ENCODE measurements around the gene GOLGA6L7. TPM values are rescaled to one million over a fixed set of nuclear protein-coding genes. Genes with fewer than 3 reads are reported as not detected.
"Not testable (repeated sequence)": the region's sequence is repeated elsewhere in the genome, so short reads cannot be mapped to it uniquely, and the experiment has no call there.

The GOLGA6L7 gene
- polyA plus RNA-seq, 1 donor = 0.18 TPM

DNA sequence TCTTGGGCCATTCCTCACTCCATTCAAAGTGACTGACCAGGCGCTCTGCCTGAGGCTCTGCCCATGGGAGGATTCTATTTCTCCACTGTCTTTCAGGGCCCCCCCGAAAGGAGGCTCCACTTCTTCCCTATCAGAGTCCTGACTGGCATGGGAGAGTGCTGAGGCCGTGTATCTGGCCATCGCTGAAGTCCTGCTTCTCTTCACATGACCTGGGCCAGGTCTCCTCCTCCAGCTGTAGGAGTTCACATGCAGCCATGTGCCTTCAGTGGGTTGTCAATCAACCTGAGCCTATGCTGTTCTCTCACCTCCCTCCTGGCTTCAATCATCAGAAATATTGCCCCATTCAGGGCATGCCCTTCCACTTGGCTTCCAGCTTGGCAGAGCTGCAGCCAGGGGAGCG is 24.6 kb upstream of the GOLGA6L7 start:
- Histone ChIP-seq H3K9me3 (ENCODE audit: control insufficient read depth, low read depth, low read length) (no peaks in the 10 kb centered on the region), H3K4me3 (ENCODE audit: low read length) (no peak overlapping the region), H3K27me3 (ENCODE audit: control insufficient read depth, insufficient read depth, low read length) (no peaks in the 10 kb centered on the region), H3K27ac (ENCODE audit: low read length) (no peak overlapping the region), H3K36me3 (ENCODE audit: control insufficient read depth, insufficient read depth, low read length) (no peaks in the 10 kb centered on the region), H3K4me1 (ENCODE audit: control insufficient read depth, insufficient read depth, low read length) (no peaks in the 10 kb centered on the region)
- no CpG with 5 or more reads among the region's 5 CpGs for WGBS (ENCODE audit: insufficient coverage, low lambda C conversion rate)
- no peak for DNase-seq

GRCh38 chr15:28871168-28871567 is 22.7 kb upstream of the GOLGA6L7 start:
- Histone ChIP-seq H3K9me3 (ENCODE audit: control insufficient read depth, low read depth, low read length) (no peaks in the 10 kb centered on the region), H3K4me3 (ENCODE audit: low read length) (no peak overlapping the region), H3K27me3 (ENCODE audit: control insufficient read depth, insufficient read depth, low read length) (no peaks in the 10 kb centered on the region), H3K27ac (ENCODE audit: low read length) (no peak overlapping the region), H3K4me1 (ENCODE audit: control insufficient read depth, insufficient read depth, low read length) (no peaks in the 10 kb centered on the region), H3K36me3 (ENCODE audit: control insufficient read depth, insufficient read depth, low read length) (no peaks in the 10 kb centered on the region)
- WGBS (ENCODE audit: insufficient coverage, low lambda C conversion rate) = no CpG with 5 or more reads among the region's 3 CpGs
- no peak for DNase-seq

- no peaks in the 10 kb centered on the region for H3K27me3 ChIP-seq (ENCODE audit: control insufficient read depth, insufficient read depth, low read length)
Observed at GRCh38 chr15:28868744-28869345, 20.4 kb upstream of the GOLGA6L7 start.

DNA sequence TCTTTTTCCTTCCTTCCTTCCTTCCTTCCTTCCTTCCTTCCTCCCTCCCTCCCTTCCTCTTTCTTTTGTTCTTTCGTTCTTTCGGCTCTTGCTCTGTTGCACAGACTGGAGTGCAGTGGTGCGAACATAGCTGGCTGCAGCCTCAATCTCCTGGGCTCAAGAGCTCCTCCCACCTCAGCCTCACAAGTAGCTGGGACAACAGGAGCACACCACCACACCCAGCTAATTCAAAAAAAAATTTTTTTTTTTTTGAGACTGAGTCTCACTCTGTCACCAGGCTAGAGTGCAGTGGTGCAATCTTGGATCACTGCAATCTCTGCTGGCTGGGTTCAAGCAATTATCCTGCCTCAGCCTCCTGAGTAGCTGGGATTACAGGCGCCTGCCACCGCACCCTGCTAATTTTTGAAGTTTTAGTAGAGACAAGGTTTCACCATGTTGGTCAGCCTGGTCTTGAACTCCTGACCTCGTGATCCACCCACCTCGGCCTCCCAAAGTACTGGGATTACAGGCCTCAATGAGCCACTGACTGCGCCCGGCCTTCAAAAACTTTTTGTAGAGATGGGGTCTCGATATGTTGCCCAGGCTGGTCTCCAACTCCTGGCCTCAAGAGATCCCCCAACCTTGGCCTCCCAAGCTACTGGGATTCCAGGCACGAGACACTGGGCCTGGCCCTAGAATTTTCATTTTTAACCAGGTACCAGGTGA is 13.3 kb upstream of the GOLGA6L7 start:
- not testable (repeated sequence) for H3K27ac ChIP-seq (ENCODE audit: low read length); H3K27me3 ChIP-seq (ENCODE audit: control insufficient read depth, insufficient read depth, low read length); H3K9me3 ChIP-seq (ENCODE audit: control insufficient read depth, low read depth, low read length); H3K4me3 ChIP-seq (ENCODE audit: low read length); DNase-seq; H3K4me1 ChIP-seq (ENCODE audit: control insufficient read depth, insufficient read depth, low read length); H3K36me3 ChIP-seq (ENCODE audit: control insufficient read depth, insufficient read depth, low read length)
- 100% methylated on average over 1 of the region's 11 CpGs for WGBS (ENCODE audit: insufficient coverage, low lambda C conversion rate)

More at GRCh38 chr15:28868744-28869345, 20.4 kb upstream of the GOLGA6L7 start:
- Histone ChIP-seq H3K27ac (ENCODE audit: low read length) (no peak overlapping the region), H3K4me1 (ENCODE audit: control insufficient read depth, insufficient read depth, low read length) (no peaks in the 10 kb centered on the region), H3K36me3 (ENCODE audit: control insufficient read depth, insufficient read depth, low read length) (no peaks in the 10 kb centered on the region), H3K9me3 (ENCODE audit: control insufficient read depth, low read depth, low read length) (no peaks in the 10 kb centered on the region), H3K4me3 (ENCODE audit: low read length) (no peak overlapping the region)
- no CpG with 5 or more reads among the region's 9 CpGs for WGBS (ENCODE audit: insufficient coverage, low lambda C conversion rate)
- no peak for DNase-seq

- WGBS (ENCODE audit: insufficient coverage, low lambda C conversion rate) = no CpG with 5 or more reads among the region's 16 CpGs
- Histone ChIP-seq H3K4me3 (ENCODE audit: low read length) (no peak overlapping the region), H3K27me3 (ENCODE audit: control insufficient read depth, insufficient read depth, low read length) (no peaks in the 10 kb centered on the region), H3K9me3 (ENCODE audit: control insufficient read depth, low read depth, low read length) (no peaks in the 10 kb centered on the region), H3K36me3 (ENCODE audit: control insufficient read depth, insufficient read depth, low read length) (no peaks in the 10 kb centered on the region), H3K27ac (ENCODE audit: low read length) (no peak overlapping the region), H3K4me1 (ENCODE audit: control insufficient read depth, insufficient read depth, low read length) (no peaks in the 10 kb centered on the region)
- DNase-seq = no peak
Observed at GRCh38 chr15:28861031-28861534, 12.6 kb upstream of the GOLGA6L7 start.

DNA sequence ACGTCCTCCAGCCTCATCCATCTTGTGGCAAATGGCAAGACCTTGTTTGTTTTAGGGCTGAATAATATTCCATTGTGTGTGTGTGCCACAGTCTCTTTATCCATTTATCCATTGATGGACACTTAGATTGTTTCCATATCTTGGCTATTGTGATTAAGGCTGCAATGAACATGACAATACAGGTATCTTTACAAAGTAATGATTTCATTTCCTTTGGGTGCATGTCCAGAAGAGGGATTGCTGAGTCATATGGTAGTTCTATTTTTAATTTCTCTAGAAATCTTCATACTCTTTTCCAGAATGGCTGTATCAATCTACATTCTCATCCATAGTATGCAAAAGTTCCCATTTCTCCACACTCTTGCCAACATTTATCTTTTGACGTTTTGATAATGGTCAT is 6.1 kb upstream of the GOLGA6L7 start:
- WGBS (ENCODE audit: insufficient coverage, low lambda C conversion rate) = no CpG with 5 or more reads among the region's 2 CpGs
- not testable (repeated sequence) for H3K27me3 ChIP-seq (ENCODE audit: control insufficient read depth, insufficient read depth, low read length); DNase-seq; H3K4me3 ChIP-seq (ENCODE audit: low read length); H3K4me1 ChIP-seq (ENCODE audit: control insufficient read depth, insufficient read depth, low read length); H3K36me3 ChIP-seq (ENCODE audit: control insufficient read depth, insufficient read depth, low read length); H3K27ac ChIP-seq (ENCODE audit: low read length); H3K9me3 ChIP-seq (ENCODE audit: control insufficient read depth, low read depth, low read length)

DNA sequence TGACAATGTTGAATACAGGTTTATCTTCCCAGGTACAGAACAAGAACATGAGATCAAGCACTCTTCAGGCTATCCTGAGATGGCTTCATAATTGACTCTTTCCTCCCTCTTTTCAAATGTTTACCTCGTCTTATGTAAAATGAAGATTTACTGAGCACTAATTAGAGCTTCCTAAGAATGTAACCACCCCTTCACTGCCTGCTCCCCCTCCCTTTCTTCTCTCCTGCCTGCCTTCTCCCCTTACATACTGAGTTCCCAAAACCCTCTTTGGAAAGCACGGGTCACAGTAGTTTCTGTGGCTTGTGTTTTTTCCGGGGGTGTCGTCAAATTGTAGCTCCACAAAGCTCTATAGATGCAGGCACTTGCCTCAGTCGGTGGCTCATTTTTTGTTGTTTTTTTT is 5.2 kb upstream of the GOLGA6L7 start:
- 51% methylated on average over 4 of the region's 5 CpGs for WGBS (ENCODE audit: insufficient coverage, low lambda C conversion rate)
- H3K4me1 ChIP-seq (ENCODE audit: control insufficient read depth, insufficient read depth, low read length) = not testable (repeated sequence)

GRCh38 chr15:28849766-28850165 is 1.3 kb upstream of the GOLGA6L7 start:
- DNase-seq; H3K4me1 ChIP-seq (ENCODE audit: control insufficient read depth, insufficient read depth, low read length); H3K36me3 ChIP-seq (ENCODE audit: control insufficient read depth, insufficient read depth, low read length); H3K27me3 ChIP-seq (ENCODE audit: control insufficient read depth, insufficient read depth, low read length); H3K4me3 ChIP-seq (ENCODE audit: low read length); H3K27ac ChIP-seq (ENCODE audit: low read length); H3K9me3 ChIP-seq (ENCODE audit: control insufficient read depth, low read depth, low read length): not testable (repeated sequence)
- WGBS (ENCODE audit: insufficient coverage, low lambda C conversion rate) = no CpG with 5 or more reads among the region's 31 CpGs

More for the DNA sequence above, 5.2 kb upstream of the GOLGA6L7 start:
- not testable (repeated sequence) for H3K4me3 ChIP-seq (ENCODE audit: low read length); H3K27me3 ChIP-seq (ENCODE audit: control insufficient read depth, insufficient read depth, low read length); DNase-seq; H3K27ac ChIP-seq (ENCODE audit: low read length); H3K9me3 ChIP-seq (ENCODE audit: control insufficient read depth, low read depth, low read length); H3K36me3 ChIP-seq (ENCODE audit: control insufficient read depth, insufficient read depth, low read length)

- not testable (repeated sequence) for H3K9me3 ChIP-seq (ENCODE audit: control insufficient read depth, low read depth, low read length); H3K36me3 ChIP-seq (ENCODE audit: control insufficient read depth, insufficient read depth, low read length); H3K27ac ChIP-seq (ENCODE audit: low read length); H3K27me3 ChIP-seq (ENCODE audit: control insufficient read depth, insufficient read depth, low read length); H3K4me3 ChIP-seq (ENCODE audit: low read length); H3K4me1 ChIP-seq (ENCODE audit: control insufficient read depth, insufficient read depth, low read length); DNase-seq
- no CpG with 5 or more reads among the region's 17 CpGs for WGBS (ENCODE audit: insufficient coverage, low lambda C conversion rate)
Observed at GRCh38 chr15:28849271-28849670, 827 bp upstream of the GOLGA6L7 start.

DNA sequence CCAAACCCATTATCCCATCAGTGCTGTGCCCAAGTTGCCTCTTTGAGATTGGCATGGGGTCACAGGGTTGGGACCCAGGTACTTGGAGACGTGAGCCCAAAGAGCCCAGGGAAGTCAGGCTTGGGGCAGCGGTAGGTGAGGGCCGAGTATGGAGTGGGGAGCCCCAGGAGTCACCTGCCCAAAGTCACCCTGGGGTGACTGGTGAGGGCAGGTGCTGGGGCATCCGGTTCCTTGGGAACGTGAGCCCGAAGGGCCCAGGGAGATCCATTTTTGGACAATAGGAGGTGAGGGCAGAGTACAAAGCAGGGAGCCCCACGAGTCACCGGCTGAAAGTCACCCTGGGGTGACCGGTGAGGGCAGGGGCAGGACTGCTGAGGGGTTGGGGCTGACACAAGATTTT is 485 bp downstream of the GOLGA6L7 start:
- not testable (repeated sequence) for H3K9me3 ChIP-seq (ENCODE audit: control insufficient read depth, low read depth, low read length); H3K27me3 ChIP-seq (ENCODE audit: control insufficient read depth, insufficient read depth, low read length); H3K27ac ChIP-seq (ENCODE audit: low read length); H3K36me3 ChIP-seq (ENCODE audit: control insufficient read depth, insufficient read depth, low read length); H3K4me1 ChIP-seq (ENCODE audit: control insufficient read depth, insufficient read depth, low read length); DNase-seq; H3K4me3 ChIP-seq (ENCODE audit: low read length)
- no CpG with 5 or more reads among the region's 9 CpGs for WGBS (ENCODE audit: insufficient coverage, low lambda C conversion rate)

GRCh38 chr15:28847247-28847646 is 1.2 kb downstream of the GOLGA6L7 start:
- no CpG with 5 or more reads among the region's 5 CpGs for WGBS (ENCODE audit: insufficient coverage, low lambda C conversion rate)
- H3K9me3 ChIP-seq (ENCODE audit: control insufficient read depth, low read depth, low read length); H3K36me3 ChIP-seq (ENCODE audit: control insufficient read depth, insufficient read depth, low read length); H3K27me3 ChIP-seq (ENCODE audit: control insufficient read depth, insufficient read depth, low read length); DNase-seq; H3K4me3 ChIP-seq (ENCODE audit: low read length); H3K27ac ChIP-seq (ENCODE audit: low read length); H3K4me1 ChIP-seq (ENCODE audit: control insufficient read depth, insufficient read depth, low read length): not testable (repeated sequence)
